Hematopoietic multipotent progenitor cell treated with erythropoietin and hydrocortisone succinate and interleukin-3 and kit ligand, for 6 days (in vitro differentiated cells): ENCODE data around the gene TMEM242.

Source experiments
- DNase-seq: peaks from one replicate; pipeline ENCODE4 v3.0.0-alpha.2; 2015

TMEM242 gene

GRCh38 chr6:157246048-157246630 lies 77.2 kb downstream of the TMEM242 start:
- no peak for DNase-seq

GRCh38 chr6:157245436-157245835 lies 77.9 kb downstream of the TMEM242 start:
- DNase-seq: no peak

GRCh38 chr6:157244780-157245179 lies 78.5 kb downstream of the TMEM242 start:
- DNase-seq: no peak

GRCh38 chr6:157244175-157244574 lies 79.1 kb downstream of the TMEM242 start:
- no peak for DNase-seq

GRCh38 chr6:157242791-157243190 lies 80.5 kb downstream of the TMEM242 start:
- no peak for DNase-seq

- no peak for DNase-seq
Measured at GRCh38 chr6:157240960-157241311, 82.4 kb downstream of the TMEM242 start.

GRCh38 chr6:157240059-157240959 lies 83.0 kb downstream of the TMEM242 start:
- DNase-seq: peak; percentile 37

- DNase-seq: no peak
Measured at GRCh38 chr6:157239671-157240058, 83.7 kb downstream of the TMEM242 start.
